ENCODE results near the gene OLFM4.

Gene OLFM4

GRCh38 chr13:53012707-53013106 lies 15.9 kb upstream of the OLFM4 start:
- no peak for TF ChIP-seq SIN3A (IDR thresholded peaks at IDR 0.05; ENCODE audit: borderline replicate concordance, insufficient read depth, low read length)
- no peak for TF ChIP-seq POLR2AphosphoS5 (IDR thresholded peaks at IDR 0.05; ENCODE audit: low read depth, low read length)
- TF ChIP-seq FOXP2 (optimal IDR thresholded peaks at IDR 0.05; ENCODE audit: borderline replicate concordance, extremely low read depth, extremely low read length, insufficient read depth), result no peak
- no peak for TF ChIP-seq REST (IDR thresholded peaks at IDR 0.05; ENCODE audit: insufficient read depth in 1 of 2, low read depth in 2 of 2, low read length in 2 of 2)
- TF ChIP-seq TAF1 (IDR thresholded peaks at IDR 0.05; ENCODE audit: borderline replicate concordance, insufficient read depth, low read length), result no peak

- TF ChIP-seq SIN3A (IDR thresholded peaks at IDR 0.05; ENCODE audit: borderline replicate concordance, insufficient read depth, low read length) (no peak), FOXP2 (optimal IDR thresholded peaks at IDR 0.05; ENCODE audit: borderline replicate concordance, extremely low read depth, extremely low read length, insufficient read depth) (no peak), POLR2AphosphoS5 (IDR thresholded peaks at IDR 0.05; ENCODE audit: low read depth, low read length) (no peak), TAF1 (IDR thresholded peaks at IDR 0.05; ENCODE audit: borderline replicate concordance, insufficient read depth, low read length) (no peak), REST (IDR thresholded peaks at IDR 0.05; ENCODE audit: insufficient read depth in 1 of 2, low read depth in 2 of 2, low read length in 2 of 2) (no peak)
Measured at GRCh38 chr13:53013113-53013512, 15.5 kb upstream of the OLFM4 start.

- TF ChIP-seq SIN3A (IDR thresholded peaks at IDR 0.05; ENCODE audit: borderline replicate concordance, insufficient read depth, low read length) (no peak), POLR2AphosphoS5 (IDR thresholded peaks at IDR 0.05; ENCODE audit: low read depth, low read length) (no peak), FOXP2 (optimal IDR thresholded peaks at IDR 0.05; ENCODE audit: borderline replicate concordance, extremely low read depth, extremely low read length, insufficient read depth) (no peak), REST (IDR thresholded peaks at IDR 0.05; ENCODE audit: insufficient read depth in 1 of 2, low read depth in 2 of 2, low read length in 2 of 2) (no peak), TAF1 (IDR thresholded peaks at IDR 0.05; ENCODE audit: borderline replicate concordance, insufficient read depth, low read length) (no peak)
Measured at GRCh38 chr13:53014495-53015443, 13.8 kb upstream of the OLFM4 start.

GRCh38 chr13:53015971-53016370 lies 12.6 kb upstream of the OLFM4 start:
- TF ChIP-seq SIN3A (IDR thresholded peaks at IDR 0.05; ENCODE audit: borderline replicate concordance, insufficient read depth, low read length), result no peak
- TF ChIP-seq REST (IDR thresholded peaks at IDR 0.05; ENCODE audit: insufficient read depth in 1 of 2, low read depth in 2 of 2, low read length in 2 of 2), result no peak
- TF ChIP-seq FOXP2 (optimal IDR thresholded peaks at IDR 0.05; ENCODE audit: borderline replicate concordance, extremely low read depth, extremely low read length, insufficient read depth), result no peak
- no peak for TF ChIP-seq TAF1 (IDR thresholded peaks at IDR 0.05; ENCODE audit: borderline replicate concordance, insufficient read depth, low read length)
- no peak for TF ChIP-seq POLR2AphosphoS5 (IDR thresholded peaks at IDR 0.05; ENCODE audit: low read depth, low read length)

All from PFSK-1 (cell line).